ENCODE results near the gene DLG2.

GRCh38 chr11:84437071-84437980 is 1189.8 kb downstream of the DLG2 start:
- TF ChIP-seq CTCF (IDR thresholded peaks at IDR 0.05) = no peak
- no peak for TF ChIP-seq POLR2A (IDR thresholded peaks at IDR 0.05)
